ENCODE data around the gene ANXA11. TPM values are rescaled to one million over a fixed set of nuclear protein-coding genes. Genes with fewer than 3 reads are reported as not detected.
"Not testable (repeated sequence)": the region's sequence is repeated elsewhere in the genome, so short reads cannot be mapped to it uniquely, and the experiment has no call there.

ANXA11 gene
- total RNA-seq, 1 experiment from 2014 or later = 67.3 TPM

DNA sequence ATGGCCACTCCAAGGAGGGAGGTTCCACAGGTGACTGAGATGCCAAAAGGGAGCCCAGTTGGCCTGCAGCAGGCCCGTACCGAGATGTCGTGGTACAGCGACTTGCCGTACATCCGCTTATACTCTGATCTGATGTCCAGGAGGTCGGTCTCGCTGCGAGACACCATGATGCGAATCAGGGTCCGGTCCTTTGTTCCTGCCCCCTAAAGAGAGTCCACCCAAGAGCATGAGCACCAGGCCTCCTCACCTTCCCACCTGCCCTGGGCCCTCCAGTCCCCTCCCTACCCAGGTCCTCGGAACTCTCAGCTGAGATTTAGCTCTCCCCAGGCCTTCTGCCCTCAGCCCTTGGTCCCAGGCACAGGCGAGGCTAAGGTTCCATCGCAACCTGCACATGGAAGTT, 47.8 kb downstream of the ANXA11 start:
- Histone ChIP-seq H3K36me3 (replicated peaks; ENCODE audit: control insufficient read depth, insufficient read depth, low read length) (peaks cover 15% of the 10 kb centered on the region), H3K27me3 (ENCODE audit: control insufficient read depth, insufficient read depth, low read length) (no peaks in the 10 kb centered on the region), H3K4me3 (ENCODE audit: insufficient read depth, low read depth, low read length) (no peak overlapping the region)
- no peak for DNase-seq

GRCh38 chr10:80156216-80156615, 49.1 kb downstream of the ANXA11 start:
- Histone ChIP-seq H3K27me3 (ENCODE audit: control insufficient read depth, insufficient read depth, low read length) (no peaks in the 10 kb centered on the region), H3K36me3 (replicated peaks; ENCODE audit: control insufficient read depth, insufficient read depth, low read length) (peaks cover 15% of the 10 kb centered on the region)
- no peak for DNase-seq

DNA sequence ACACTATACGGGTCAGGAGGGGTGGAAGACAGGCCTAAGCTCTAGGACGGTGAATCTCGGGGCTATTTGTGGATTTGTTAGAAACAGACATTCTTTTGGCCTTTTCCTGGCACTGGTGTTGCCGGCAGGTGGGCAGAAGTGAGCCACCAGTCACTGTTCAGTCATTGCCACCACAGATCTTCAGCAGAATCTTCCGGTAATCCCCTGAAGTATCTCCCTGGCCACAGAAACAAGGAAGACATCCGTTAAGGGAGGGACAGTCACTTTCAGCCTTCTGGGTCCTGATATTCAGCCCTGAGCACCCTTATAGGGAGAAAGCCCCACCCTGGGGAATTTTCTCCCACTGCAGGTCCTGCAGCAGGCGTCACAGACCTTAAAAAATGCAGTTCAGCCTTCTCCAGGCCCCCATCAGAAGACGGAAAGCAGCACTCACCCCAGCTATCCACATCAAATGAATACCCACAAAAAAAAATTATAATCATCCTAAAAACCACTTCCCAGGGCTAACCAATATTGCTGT, 49.6 kb downstream of the ANXA11 start:
- no peak for DNase-seq
- Histone ChIP-seq H3K4me3 (ENCODE audit: insufficient read depth, low read depth, low read length) (no peak overlapping the region), H3K27me3 (ENCODE audit: control insufficient read depth, insufficient read depth, low read length) (no peaks in the 10 kb centered on the region), H3K36me3 (replicated peaks; ENCODE audit: control insufficient read depth, insufficient read depth, low read length) (peaks cover 15% of the 10 kb centered on the region)

More at GRCh38 chr10:80156216-80156615, 49.1 kb downstream of the ANXA11 start:
- no peak overlapping the region for H3K4me3 ChIP-seq (ENCODE audit: insufficient read depth, low read depth, low read length)

DNA sequence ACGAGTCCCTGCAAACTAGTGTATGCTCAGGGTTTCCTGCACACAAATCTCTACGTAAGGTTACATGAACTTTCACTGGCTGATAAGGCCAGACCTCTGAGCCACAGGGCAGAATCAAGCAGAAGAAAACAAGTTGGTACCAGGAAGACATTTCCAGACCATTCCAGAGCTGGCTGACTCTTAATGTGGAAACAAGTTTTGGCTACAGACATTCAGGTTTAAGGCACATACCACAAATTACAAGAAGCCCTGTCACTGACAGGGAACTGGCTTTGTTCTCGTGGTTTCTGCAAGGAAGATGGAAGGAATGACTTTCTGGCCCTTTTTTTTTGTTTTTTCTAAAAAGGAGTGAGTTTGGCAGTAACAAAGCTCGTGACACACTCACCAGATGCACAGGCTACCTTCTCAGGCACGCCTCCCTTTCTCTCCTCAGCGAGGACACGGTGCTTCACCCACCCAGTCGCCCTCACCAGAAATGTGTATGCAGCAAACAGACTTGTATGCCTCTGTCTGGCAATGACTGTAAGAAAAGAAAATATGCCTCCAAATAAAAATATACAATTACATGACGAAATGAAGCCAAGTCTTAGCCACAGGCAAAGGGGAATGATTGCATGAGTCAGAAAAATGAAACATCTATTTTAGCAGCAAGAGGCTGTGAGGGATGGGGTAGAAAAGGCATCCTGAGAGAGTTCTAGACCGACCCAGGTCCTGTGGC, 50.2 kb downstream of the ANXA11 start:
- Histone ChIP-seq H3K4me3 (ENCODE audit: insufficient read depth, low read depth, low read length) (no peak overlapping the region), H3K27me3 (ENCODE audit: control insufficient read depth, insufficient read depth, low read length) (no peaks in the 10 kb centered on the region), H3K36me3 (replicated peaks; ENCODE audit: control insufficient read depth, insufficient read depth, low read length) (peaks cover 15% of the 10 kb centered on the region)
- no peak for DNase-seq

DNA sequence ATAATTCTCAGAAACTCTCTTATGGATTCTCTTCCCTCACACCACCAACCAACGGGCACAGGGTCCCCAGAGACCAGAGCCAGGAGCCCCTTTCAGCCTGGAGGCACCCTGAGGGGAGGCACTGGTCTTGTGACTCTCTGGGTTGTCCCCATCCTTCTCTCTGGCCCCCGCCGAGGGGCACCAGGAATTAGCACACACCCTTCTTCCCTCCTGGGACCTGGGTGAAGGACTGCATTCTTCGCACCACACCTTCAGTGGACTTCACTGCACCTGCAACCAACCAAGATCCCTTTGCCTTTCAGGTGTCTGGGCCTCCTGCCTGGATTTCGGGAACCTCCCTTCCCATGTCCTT, 50.7 kb downstream of the ANXA11 start:
- peaks cover 15% of the 10 kb centered on the region for H3K36me3 ChIP-seq (replicated peaks; ENCODE audit: control insufficient read depth, insufficient read depth, low read length)
- no peaks in the 10 kb centered on the region for H3K27me3 ChIP-seq (ENCODE audit: control insufficient read depth, insufficient read depth, low read length)
- no peak for DNase-seq
- H3K4me3 ChIP-seq (ENCODE audit: insufficient read depth, low read depth, low read length) = no peak overlapping the region

DNA sequence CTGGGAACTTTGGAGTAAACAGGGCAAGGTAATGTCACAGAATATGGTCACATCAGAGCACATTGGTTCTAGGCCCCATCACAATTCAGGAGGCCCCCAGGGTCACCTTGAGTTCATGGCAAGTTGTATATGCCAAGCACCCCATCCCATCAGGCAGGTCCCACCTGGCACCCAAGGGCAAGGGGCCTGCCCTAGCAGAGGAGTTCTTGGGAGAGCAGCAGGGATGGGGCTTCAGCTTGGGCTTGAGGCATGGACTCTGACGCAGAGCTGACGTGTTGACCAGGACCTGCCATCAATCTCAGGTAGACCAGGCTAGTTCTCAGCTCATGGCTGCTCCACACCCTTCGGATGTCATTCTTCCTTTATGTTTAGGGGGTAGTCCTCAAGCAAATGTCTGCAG, 51.9 kb downstream of the ANXA11 start:
- H3K36me3 ChIP-seq (replicated peaks; ENCODE audit: control insufficient read depth, insufficient read depth, low read length) = peaks cover 14% of the 10 kb centered on the region
- DNase-seq = no peak
- no peak overlapping the region for H3K4me3 ChIP-seq (ENCODE audit: insufficient read depth, low read depth, low read length)
- H3K27me3 ChIP-seq (ENCODE audit: control insufficient read depth, insufficient read depth, low read length) = no peaks in the 10 kb centered on the region

DNA sequence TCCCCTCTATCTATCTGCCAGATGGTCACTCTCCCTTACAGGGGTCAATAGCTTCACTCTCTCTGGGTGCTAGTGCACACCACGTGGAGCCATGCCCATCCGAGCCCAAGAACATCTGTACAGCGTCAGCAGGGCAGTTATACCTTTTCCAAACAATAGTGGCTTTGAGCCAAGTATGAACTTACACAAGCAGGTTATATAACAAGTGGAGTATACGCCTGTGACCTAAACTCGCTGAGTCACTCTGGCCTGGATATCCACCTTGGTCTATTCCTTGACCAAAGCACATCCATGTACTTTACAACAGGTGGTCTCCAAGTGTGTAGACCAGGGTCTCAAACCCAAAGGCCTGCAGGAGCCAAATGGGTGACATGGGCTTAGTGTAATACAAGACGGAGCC, 52.5 kb downstream of the ANXA11 start:
- Histone ChIP-seq H3K27me3 (ENCODE audit: control insufficient read depth, insufficient read depth, low read length) (no peaks in the 10 kb centered on the region), H3K36me3 (replicated peaks; ENCODE audit: control insufficient read depth, insufficient read depth, low read length) (peaks cover 10% of the 10 kb centered on the region), H3K4me3 (ENCODE audit: insufficient read depth, low read depth, low read length) (no peak overlapping the region)
- DNase-seq = no peak

DNA sequence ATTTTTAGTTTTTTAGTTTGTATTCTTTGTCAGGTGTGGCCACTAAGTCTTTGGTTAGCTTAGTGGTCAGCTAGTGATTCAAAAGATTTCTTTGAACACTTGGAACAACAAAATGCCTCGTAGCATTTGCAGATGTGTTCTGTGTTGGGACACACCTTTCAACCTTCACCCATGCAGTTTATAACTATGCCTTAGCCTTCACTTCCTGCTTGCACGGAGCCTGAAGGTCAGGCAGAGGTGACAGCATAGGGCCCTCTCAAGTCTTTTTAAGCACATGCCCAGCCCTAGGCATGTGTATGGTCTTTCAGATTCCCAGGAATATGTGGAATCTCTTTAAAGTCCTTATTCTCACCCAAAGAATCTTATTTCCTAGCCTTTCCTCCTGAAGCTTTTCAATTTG, 55.2 kb downstream of the ANXA11 start:
- Histone ChIP-seq H3K36me3 (replicated peaks; ENCODE audit: control insufficient read depth, insufficient read depth, low read length) (peaks cover 2% of the 10 kb centered on the region; the same call in 1 of the 2 replicates), H3K4me3 (ENCODE audit: insufficient read depth, low read depth, low read length) (no peak overlapping the region), H3K27me3 (ENCODE audit: control insufficient read depth, insufficient read depth, low read length) (no peaks in the 10 kb centered on the region)
- DNase-seq = no peak

DNA sequence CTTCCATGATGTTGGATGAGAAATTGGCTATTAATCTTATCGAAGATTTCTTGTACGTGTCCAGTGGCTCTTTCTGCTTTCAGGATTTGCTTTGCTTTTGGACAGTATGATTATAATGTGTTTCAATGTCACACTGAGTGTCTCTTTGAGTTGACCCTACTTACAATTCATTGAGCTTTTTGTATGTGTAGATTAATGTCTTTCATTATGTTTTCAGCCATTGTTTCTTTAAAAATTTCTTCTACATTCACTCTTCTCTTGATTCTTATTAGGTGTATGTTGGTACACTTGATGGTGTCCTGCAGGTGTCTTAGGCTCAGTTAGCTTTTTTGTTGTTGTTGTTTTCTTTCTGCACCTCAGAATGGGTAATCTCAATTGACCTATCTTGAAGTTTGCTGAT, 56.2 kb downstream of the ANXA11 start:
- Histone ChIP-seq H3K27me3 (ENCODE audit: control insufficient read depth, insufficient read depth, low read length) (no peaks in the 10 kb centered on the region), H3K36me3 (replicated peaks; ENCODE audit: control insufficient read depth, insufficient read depth, low read length) (peaks cover 2% of the 10 kb centered on the region; the same call in 1 of the 2 replicates), H3K4me3 (ENCODE audit: insufficient read depth, low read depth, low read length) (no peak overlapping the region)
- no peak for DNase-seq

- H3K27me3 ChIP-seq (ENCODE audit: control insufficient read depth, insufficient read depth, low read length) = no peaks in the 10 kb centered on the region
Observed at GRCh38 chr10:80148166-80148805, 57.1 kb downstream of the ANXA11 start.

GRCh38 chr10:80146918-80147317, 58.4 kb downstream of the ANXA11 start:
- Histone ChIP-seq H3K4me3 (ENCODE audit: insufficient read depth, low read depth, low read length) (no peak overlapping the region), H3K36me3 (replicated peaks; ENCODE audit: control insufficient read depth, insufficient read depth, low read length) (no peaks in the 10 kb centered on the region)
- DNase-seq = no peak

More at GRCh38 chr10:80148166-80148805, 57.1 kb downstream of the ANXA11 start:
- no peaks in the 10 kb centered on the region; the same call in 1 of the 2 replicates for H3K36me3 ChIP-seq (replicated peaks; ENCODE audit: control insufficient read depth, insufficient read depth, low read length)
- no peak overlapping the region for H3K4me3 ChIP-seq (ENCODE audit: insufficient read depth, low read depth, low read length)
- DNase-seq = no peak

GRCh38 chr10:80145406-80146308, 59.7 kb downstream of the ANXA11 start:
- not testable (repeated sequence) for H3K4me3 ChIP-seq (ENCODE audit: insufficient read depth, low read depth, low read length); H3K36me3 ChIP-seq (replicated peaks; ENCODE audit: control insufficient read depth, insufficient read depth, low read length); DNase-seq; H3K27me3 ChIP-seq (ENCODE audit: control insufficient read depth, insufficient read depth, low read length)

More at GRCh38 chr10:80146918-80147317, 58.4 kb downstream of the ANXA11 start:
- no peaks in the 10 kb centered on the region for H3K27me3 ChIP-seq (ENCODE audit: control insufficient read depth, insufficient read depth, low read length)

DNA sequence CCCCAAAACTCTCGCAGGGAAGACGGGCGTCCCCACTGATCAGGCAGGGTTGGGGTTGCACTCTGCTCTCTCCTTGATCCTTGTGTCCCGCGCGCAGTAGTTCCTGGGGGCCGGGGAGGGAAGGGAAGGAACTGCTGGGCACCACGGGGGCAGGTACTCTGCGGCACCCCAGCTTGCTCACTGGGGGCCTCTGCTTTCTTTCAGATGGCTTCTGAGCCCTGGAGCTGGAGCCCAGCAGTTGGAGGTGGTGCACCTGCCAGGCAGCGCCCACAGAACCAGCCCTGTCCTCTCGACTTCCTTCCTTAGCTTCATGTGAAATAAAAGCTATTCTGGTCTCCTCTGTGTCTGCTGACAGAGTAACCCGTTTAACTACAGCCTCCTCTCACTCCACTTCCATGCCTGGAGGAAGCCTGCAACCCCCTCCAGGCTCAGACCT, 60.6 kb downstream of the ANXA11 start:
- Histone ChIP-seq H3K27me3 (ENCODE audit: control insufficient read depth, insufficient read depth, low read length) (no peaks in the 10 kb centered on the region), H3K36me3 (replicated peaks; ENCODE audit: control insufficient read depth, insufficient read depth, low read length) (no peaks in the 10 kb centered on the region), H3K4me3 (ENCODE audit: insufficient read depth, low read depth, low read length) (no peak overlapping the region)
- no peak for DNase-seq

GRCh38 chr10:80144067-80144695, 61.2 kb downstream of the ANXA11 start:
- peak; percentile 71 for DNase-seq
- Histone ChIP-seq H3K4me3 (ENCODE audit: insufficient read depth, low read depth, low read length) (no peak overlapping the region), H3K36me3 (replicated peaks; ENCODE audit: control insufficient read depth, insufficient read depth, low read length) (no peaks in the 10 kb centered on the region), H3K27me3 (ENCODE audit: control insufficient read depth, insufficient read depth, low read length) (no peaks in the 10 kb centered on the region)
